KMS-11 (cell line): Measurements from ENCODE around the gene JAK1.

Source experiments
- H2AFZ ChIP-seq: fragments of 200-600 bp; sonication (generic); 2 replicates; pipeline ENCODE4 v1.6.1; 2016; ENCODE audit warnings: antibody characterized with exemption, mixed run types, low read depth
- H3K27ac ChIP-seq: fragments of 200-600 bp; sonication (generic); 2 replicates; pipeline ENCODE4 v1.6.1; 2016; ENCODE audit warnings: mild to moderate bottlenecking, mixed run types
- H3K27me3 ChIP-seq: fragments of 200-600 bp; sonication (generic); 2 replicates; pipeline ENCODE4 v1.6.1; 2017; ENCODE audit warnings: mild to moderate bottlenecking, low read depth, mixed run types, moderate library complexity; ENCODE audit not compliant: insufficient read depth
- H3K36me3 ChIP-seq: fragments of 200-600 bp; sonication (generic); 2 replicates; pipeline ENCODE4 v1.6.1; 2017; ENCODE audit warnings: mild to moderate bottlenecking, mixed run types; ENCODE audit not compliant: insufficient read depth
- H3K4me1 ChIP-seq: fragments of 200-600 bp; sonication (generic); 2 replicates; pipeline ENCODE4 v1.6.1; 2016; ENCODE audit warnings: mild to moderate bottlenecking, low read depth, mixed run types; ENCODE audit not compliant: poor library complexity, severe bottlenecking
- H3K4me2 ChIP-seq: fragments of 200-600 bp; sonication (generic); 2 replicates; pipeline ENCODE4 v1.7.0; 2016; ENCODE audit warnings: mild to moderate bottlenecking, mixed run types
- H3K4me3 ChIP-seq: fragments of 200-600 bp; sonication (generic); IDR thresholded peaks from 2 replicates; pipeline ENCODE4 v1.6.1; 2017; ENCODE audit warnings: low read depth, low read length, mixed read lengths; ENCODE audit not compliant: insufficient read depth
- H3K79me2 ChIP-seq: fragments of 200-600 bp; sonication (generic); 2 replicates; pipeline ENCODE4 v1.6.1; 2016; ENCODE audit warnings: low read depth, mixed run types; ENCODE audit not compliant: insufficient read depth
- H3K9ac ChIP-seq: fragments of 200-600 bp; sonication (generic); 2 replicates; pipeline ENCODE4 v1.6.1; 2016; ENCODE audit warnings: mild to moderate bottlenecking, mixed run types
- H4K20me1 ChIP-seq: fragments of 200-600 bp; sonication (generic); 2 replicates; pipeline ENCODE4 v1.6.1; 2016; ENCODE audit warnings: mild to moderate bottlenecking, mixed run types; ENCODE audit not compliant: insufficient read depth
- TF ChIP-seq, protein P1 (sequence below): fragments of 200-600 bp; sonication (generic); conservative IDR thresholded peaks from 2 replicates; pipeline ENCODE4 v1.6.1; 2017; ENCODE audit warnings: low read depth, mild to moderate bottlenecking, antibody characterized with exemption, low read length, moderate library complexity, mixed read lengths

The JAK1 gene

DNA sequence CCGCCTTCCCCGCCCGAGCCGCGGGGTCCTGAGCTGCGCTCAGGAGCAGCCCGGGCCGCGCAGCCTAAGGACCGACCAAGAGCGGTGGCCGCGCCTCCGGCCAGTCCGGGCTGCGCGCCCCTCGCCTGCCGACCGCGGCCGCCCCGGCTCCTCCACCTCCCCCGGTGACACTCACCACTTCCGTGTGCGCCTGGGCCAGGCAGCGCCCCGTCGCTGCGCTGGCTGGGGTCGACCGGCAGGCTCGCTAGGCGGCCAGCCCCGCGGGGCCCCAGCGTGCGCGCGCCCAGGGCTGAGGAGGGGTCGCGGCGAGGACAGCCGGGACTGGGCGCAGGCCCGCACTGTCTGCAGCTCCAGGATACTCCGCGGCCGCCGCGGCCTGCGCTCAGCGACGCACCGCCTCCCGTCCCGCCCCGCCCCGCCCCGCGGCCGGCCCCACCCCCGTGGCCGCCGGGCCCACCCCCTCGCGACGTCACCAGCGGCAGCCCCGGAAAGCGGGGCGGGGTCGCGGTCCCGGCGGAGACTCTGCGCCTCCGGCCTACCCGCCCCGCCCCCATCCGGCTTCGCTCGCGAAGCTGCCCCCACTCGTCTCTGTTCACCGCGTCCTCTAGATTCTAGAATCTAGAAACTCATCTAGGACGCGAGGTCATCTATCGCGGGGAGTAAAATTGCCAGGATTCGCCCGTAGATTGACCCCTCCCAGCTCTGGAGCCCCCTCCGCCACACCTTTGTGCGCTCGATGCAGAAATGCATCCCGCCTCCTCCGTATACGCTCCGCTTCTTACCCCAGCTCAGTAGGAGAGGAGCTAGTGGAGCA lies at the start of gene JAK1:
Gene JAK1 (minus strand): TSS at position 392 of the 814 bp plus-strand sequence. CDS start 80,285 bp downstream, outside the sequence.
- TF ChIP-seq, protein P1, sequence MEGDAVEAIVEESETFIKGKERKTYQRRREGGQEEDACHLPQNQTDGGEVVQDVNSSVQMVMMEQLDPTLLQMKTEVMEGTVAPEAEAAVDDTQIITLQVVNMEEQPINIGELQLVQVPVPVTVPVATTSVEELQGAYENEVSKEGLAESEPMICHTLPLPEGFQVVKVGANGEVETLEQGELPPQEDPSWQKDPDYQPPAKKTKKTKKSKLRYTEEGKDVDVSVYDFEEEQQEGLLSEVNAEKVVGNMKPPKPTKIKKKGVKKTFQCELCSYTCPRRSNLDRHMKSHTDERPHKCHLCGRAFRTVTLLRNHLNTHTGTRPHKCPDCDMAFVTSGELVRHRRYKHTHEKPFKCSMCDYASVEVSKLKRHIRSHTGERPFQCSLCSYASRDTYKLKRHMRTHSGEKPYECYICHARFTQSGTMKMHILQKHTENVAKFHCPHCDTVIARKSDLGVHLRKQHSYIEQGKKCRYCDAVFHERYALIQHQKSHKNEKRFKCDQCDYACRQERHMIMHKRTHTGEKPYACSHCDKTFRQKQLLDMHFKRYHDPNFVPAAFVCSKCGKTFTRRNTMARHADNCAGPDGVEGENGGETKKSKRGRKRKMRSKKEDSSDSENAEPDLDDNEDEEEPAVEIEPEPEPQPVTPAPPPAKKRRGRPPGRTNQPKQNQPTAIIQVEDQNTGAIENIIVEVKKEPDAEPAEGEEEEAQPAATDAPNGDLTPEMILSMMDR, result no peak
- Histone ChIP-seq H3K27ac (peak within 1 kb of the TSS; percentile 69), H3K27me3 (no peaks in the 10 kb centered on the region)

DNA sequence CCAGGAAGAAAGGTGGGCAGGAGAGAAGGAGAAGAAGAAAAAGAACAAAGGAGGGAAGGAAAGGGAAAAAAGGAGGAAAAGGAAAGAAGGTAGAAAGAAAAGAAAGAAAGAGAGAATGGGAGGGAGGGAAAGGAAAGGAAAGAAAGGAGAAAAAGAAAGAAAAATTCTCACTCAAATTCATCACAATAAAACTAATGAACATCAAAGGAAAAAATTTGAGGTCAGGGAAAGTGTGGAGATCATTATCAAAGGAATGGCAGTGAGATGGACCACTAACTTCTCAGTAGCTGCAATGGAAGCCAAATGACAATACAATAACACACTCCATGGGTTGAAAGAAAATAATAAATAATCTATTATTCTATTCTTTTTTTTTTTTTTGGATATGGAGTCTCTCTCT lies 48.0 kb upstream of the JAK1 start:
- H2AFZ ChIP-seq, result no peak overlapping the region

More for the DNA sequence above, at the start of gene JAK1:
- peaks cover 48% of the 10 kb centered on the region for H3K4me1 ChIP-seq
- peak within 1 kb of the TSS; percentile 82; the same call in 1 of the 2 replicates for H3K9ac ChIP-seq
- peak within 1 kb of the TSS; percentile 85 for H3K4me3 ChIP-seq
- no peaks in the 10 kb centered on the region; the same call in 1 of the 2 replicates for H4K20me1 ChIP-seq
- peaks cover 39% of the 10 kb centered on the region for H3K79me2 ChIP-seq
- peak within 1 kb of the TSS; percentile 77 for H3K4me2 ChIP-seq
- H3K36me3 ChIP-seq, result no peaks in the 10 kb centered on the region
- peak within 1 kb of the TSS; percentile 81 for H2AFZ ChIP-seq

DNA sequence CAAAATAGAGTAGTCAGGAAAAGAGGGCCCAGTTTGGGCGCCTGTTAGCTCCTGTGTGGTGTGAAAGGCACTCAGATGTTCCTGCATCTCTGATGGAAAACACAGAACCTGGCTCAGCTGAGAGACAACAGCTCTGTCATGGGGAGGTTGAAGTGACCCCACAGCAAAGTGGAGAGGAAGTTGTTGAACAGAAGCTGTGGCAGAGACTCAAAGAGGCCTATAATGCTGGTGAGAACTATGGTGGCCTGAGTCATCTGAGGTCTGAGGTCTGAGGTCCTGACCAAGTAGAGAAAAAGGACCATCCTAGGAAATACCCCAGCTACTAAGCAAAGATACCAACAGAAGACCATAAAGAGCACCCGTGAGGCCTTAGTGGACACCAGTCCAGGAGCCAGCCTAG lies 45.6 kb upstream of the JAK1 start:
- no peak overlapping the region for H3K9ac ChIP-seq
- no peaks in the 10 kb centered on the region for H4K20me1 ChIP-seq
- H3K36me3 ChIP-seq, result no peaks in the 10 kb centered on the region
- H3K4me1 ChIP-seq, result peaks cover 4% of the 10 kb centered on the region
- no peaks in the 10 kb centered on the region for H3K27me3 ChIP-seq
- TF ChIP-seq, protein P1, result no peak
- H2AFZ ChIP-seq, result no peak overlapping the region
- no peak overlapping the region for H3K27ac ChIP-seq
- no peaks in the 10 kb centered on the region for H3K79me2 ChIP-seq
- H3K4me3 ChIP-seq, result no peak overlapping the region
- H3K4me2 ChIP-seq, result no peak overlapping the region

More for the DNA sequence above, 48.0 kb upstream of the JAK1 start:
- TF ChIP-seq, protein P1, result no peak
- Histone ChIP-seq H3K36me3 (no peaks in the 10 kb centered on the region), H3K4me3 (no peak overlapping the region), H3K9ac (no peak overlapping the region), H3K4me1 (no peaks in the 10 kb centered on the region), H3K79me2 (no peaks in the 10 kb centered on the region), H3K4me2 (no peak overlapping the region), H3K27me3 (no peaks in the 10 kb centered on the region), H4K20me1 (no peaks in the 10 kb centered on the region), H3K27ac (no peak overlapping the region)

DNA sequence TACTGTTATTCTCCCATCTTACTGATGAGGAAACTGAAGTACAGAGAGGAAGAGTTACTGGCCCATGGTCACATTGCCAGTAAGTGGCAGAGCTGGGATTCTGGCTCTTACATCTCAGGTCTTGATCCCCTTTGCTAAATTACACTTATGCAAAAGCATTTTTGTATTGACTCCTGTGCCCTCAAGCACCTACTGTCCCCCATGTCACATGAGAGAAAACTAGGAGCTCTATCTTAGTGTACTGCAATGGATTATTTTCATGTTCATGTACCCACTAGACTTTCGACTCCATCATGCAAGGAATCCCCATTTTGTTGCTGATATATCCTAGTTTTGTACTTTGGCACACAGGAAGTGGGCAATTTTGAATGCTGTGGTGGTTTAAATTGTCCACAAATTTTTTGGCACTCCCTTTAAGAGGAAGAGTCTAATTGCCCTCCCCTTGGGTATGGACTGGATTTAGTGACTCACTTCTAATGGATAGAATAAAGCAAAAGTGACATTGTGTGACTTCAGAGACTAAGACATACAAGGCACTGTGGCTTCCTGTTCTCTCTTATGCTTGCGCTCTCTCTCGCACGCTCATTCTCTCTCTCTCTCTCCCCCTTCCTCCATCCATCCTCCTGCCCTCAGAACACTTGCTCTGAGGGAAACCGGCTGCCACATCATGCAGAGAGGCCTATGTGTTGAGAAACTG lies 43.5 kb upstream of the JAK1 start:
- Histone ChIP-seq H3K79me2 (no peaks in the 10 kb centered on the region), H3K27me3 (no peaks in the 10 kb centered on the region), H2AFZ (no peak overlapping the region), H3K27ac (no peak overlapping the region), H3K36me3 (no peaks in the 10 kb centered on the region), H4K20me1 (no peaks in the 10 kb centered on the region), H3K4me2 (no peak overlapping the region), H3K4me1 (peaks cover 4% of the 10 kb centered on the region), H3K9ac (no peak overlapping the region), H3K4me3 (no peak overlapping the region)
- TF ChIP-seq, protein P1, result no peak
